GM18861 (cell line): Measurements from ENCODE around the gene LTB4R2.
"Not testable (repeated sequence)": the region's sequence is repeated elsewhere in the genome, so short reads cannot be mapped to it uniquely, and the experiment has no call there.

Source experiments
- ATAC-seq: cut with Tn5 transposase; IDR thresholded peaks from one replicate; pipeline ENCODE4 v1.9.1; 2021; ENCODE audit not compliant: unreplicated experiment

The LTB4R2 gene

GRCh38 chr14:24317141-24317928 lies 7.4 kb downstream of the LTB4R2 start:
- no peak for ATAC-seq

GRCh38 chr14:24321212-24321975 lies 11.5 kb downstream of the LTB4R2 start:
- ATAC-seq, result no peak

- no peak for ATAC-seq
Observed at GRCh38 chr14:24322672-24323071, 12.7 kb downstream of the LTB4R2 start.

- no peak for ATAC-seq
Observed at GRCh38 chr14:24323341-24323740, 13.4 kb downstream of the LTB4R2 start.

- ATAC-seq, result no peak
Observed at GRCh38 chr14:24324024-24324423, 14.1 kb downstream of the LTB4R2 start.

GRCh38 chr14:24325041-24325530 lies 15.1 kb downstream of the LTB4R2 start:
- ATAC-seq, result no peak

- no peak for ATAC-seq
Observed at GRCh38 chr14:24325963-24326362, 16.0 kb downstream of the LTB4R2 start.

GRCh38 chr14:24327303-24327702 lies 17.4 kb downstream of the LTB4R2 start:
- ATAC-seq, result no peak

- ATAC-seq, result not testable (repeated sequence)
Observed at GRCh38 chr14:24327914-24328313, 18.0 kb downstream of the LTB4R2 start.

- ATAC-seq, result no peak
Observed at GRCh38 chr14:24329073-24329663, 19.2 kb downstream of the LTB4R2 start.

- no peak for ATAC-seq
Observed at GRCh38 chr14:24329736-24330135, 19.8 kb downstream of the LTB4R2 start.

- ATAC-seq, result no peak
Observed at GRCh38 chr14:24330973-24331674, 21.2 kb downstream of the LTB4R2 start.

GRCh38 chr14:24331731-24332267 lies 21.9 kb downstream of the LTB4R2 start:
- ATAC-seq, result no peak

- peak; percentile 81 for ATAC-seq
Observed at GRCh38 chr14:24332268-24332993, 22.5 kb downstream of the LTB4R2 start.

GRCh38 chr14:24334431-24335291 lies 24.7 kb downstream of the LTB4R2 start, which contains the start of gene ADCY4:
TSS of gene ADCY4 (minus strand) at chr14:24335071. CDS start at chr14:24334652, 419 bp downstream.
- ATAC-seq, result no peak

GRCh38 chr14:24335461-24336171 lies 25.7 kb downstream of the LTB4R2 start:
- no peak for ATAC-seq

GRCh38 chr14:24337144-24337823 lies 27.3 kb downstream of the LTB4R2 start:
- no peak for ATAC-seq

GRCh38 chr14:24337824-24338175 lies 27.9 kb downstream of the LTB4R2 start:
- ATAC-seq, result no peak
